Duodenal mucosa (tissue), 2 donors: ENCODE data around the gene PLEKHJ1.
A peak's percentile ranks its signal among the peaks of the same experiment; 100 is the strongest.

Experiments
- H3K27ac ChIP-seq: one replicate; pipeline ENCODE4 v1.7.0; 2013; ENCODE audit warnings: low read depth, low read length
- H3K27me3 ChIP-seq, 2 donors: one replicate each; pipeline ENCODE4 v1.7.0; 2013; ENCODE audit warnings: low read length in 2 of 2, control low read depth in 1 of 2; ENCODE audit not compliant: insufficient read depth in 2 of 2, control insufficient read depth in 1 of 2
- H3K36me3 ChIP-seq, 2 donors: one replicate each; pipeline ENCODE4 v1.7.0; 2013; ENCODE audit warnings: low read length in 2 of 2, control low read depth in 1 of 2; ENCODE audit not compliant: insufficient read depth in 2 of 2, control insufficient read depth in 1 of 2
- H3K4me1 ChIP-seq, 2 donors: one replicate each; pipeline ENCODE4 v1.7.0; 2013; ENCODE audit warnings: low read length in 2 of 2, control low read depth in 1 of 2; ENCODE audit not compliant: insufficient read depth in 2 of 2, control insufficient read depth in 1 of 2
- H3K4me3 ChIP-seq, 2 donors: one replicate each; pipeline ENCODE4 v1.7.0; 2013; ENCODE audit warnings: low read length in 2 of 2, low read depth in 1 of 2
- H3K9ac ChIP-seq, 2 donors: one replicate each; pipeline ENCODE4 v1.7.0; 2013; ENCODE audit warnings: low read length in 2 of 2, low read depth in 1 of 2
- H3K9me3 ChIP-seq, 2 donors: one replicate each; pipeline ENCODE4 v1.7.0; 2013; ENCODE audit warnings: low read length in 2 of 2, control low read depth in 1 of 2; ENCODE audit not compliant: control insufficient read depth in 1 of 2

Gene PLEKHJ1

DNA sequence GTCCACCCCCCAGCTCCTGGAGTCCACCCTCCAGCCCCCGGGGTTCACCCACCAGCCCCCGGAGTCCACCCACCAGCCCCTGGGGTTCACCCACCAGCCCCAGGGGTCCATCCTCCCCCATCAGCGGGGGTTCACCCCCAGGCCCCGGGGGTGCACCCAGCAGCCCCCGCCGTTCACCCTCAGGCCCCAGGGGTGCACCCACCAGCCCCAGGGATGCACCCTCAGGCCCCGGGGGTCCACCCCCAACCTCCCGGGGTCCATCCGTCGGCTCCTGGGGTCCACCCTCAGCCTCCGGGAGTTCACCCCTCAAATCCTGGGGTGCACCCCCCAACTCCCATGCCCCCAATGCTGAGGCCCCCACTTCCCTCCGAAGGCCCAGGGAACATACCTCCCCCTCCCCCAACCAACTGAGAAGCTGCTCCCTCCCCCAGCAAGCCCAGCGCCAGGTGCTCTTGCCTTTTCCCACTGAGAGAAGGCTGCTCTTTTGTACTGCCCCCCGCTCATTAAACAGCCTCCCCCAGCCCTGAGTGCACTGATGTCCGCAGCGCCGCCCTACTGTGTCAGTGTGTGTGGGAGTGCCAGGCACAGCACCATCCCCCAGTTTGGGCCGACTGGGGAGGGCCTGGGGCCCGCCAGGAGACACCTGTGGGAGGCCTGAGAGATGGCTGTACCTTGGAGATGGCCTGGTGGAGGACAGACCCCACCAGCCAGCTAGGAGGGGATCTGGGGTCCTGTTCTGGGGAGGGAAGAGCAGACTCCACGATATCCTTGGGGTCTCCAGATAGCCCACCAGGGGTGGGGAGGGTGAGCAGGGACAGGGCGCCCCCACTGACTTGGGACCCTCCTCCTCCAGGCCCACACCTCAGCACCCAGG, 12.2 kb upstream of the PLEKHJ1 start:
- Histone ChIP-seq H3K9me3 (no peaks in the 10 kb centered on the region), H3K9ac (no peak overlapping the region), H3K27ac (no peak overlapping the region), H3K36me3 (peaks cover 29 to 42% of the 10 kb centered on the region in 2 donors), H3K4me3 (no peak overlapping the region), H3K27me3 (peaks cover 39% of the 10 kb centered on the region in 2 donors), H3K4me1 (peaks cover 12 to 28% of the 10 kb centered on the region in 2 donors)

DNA sequence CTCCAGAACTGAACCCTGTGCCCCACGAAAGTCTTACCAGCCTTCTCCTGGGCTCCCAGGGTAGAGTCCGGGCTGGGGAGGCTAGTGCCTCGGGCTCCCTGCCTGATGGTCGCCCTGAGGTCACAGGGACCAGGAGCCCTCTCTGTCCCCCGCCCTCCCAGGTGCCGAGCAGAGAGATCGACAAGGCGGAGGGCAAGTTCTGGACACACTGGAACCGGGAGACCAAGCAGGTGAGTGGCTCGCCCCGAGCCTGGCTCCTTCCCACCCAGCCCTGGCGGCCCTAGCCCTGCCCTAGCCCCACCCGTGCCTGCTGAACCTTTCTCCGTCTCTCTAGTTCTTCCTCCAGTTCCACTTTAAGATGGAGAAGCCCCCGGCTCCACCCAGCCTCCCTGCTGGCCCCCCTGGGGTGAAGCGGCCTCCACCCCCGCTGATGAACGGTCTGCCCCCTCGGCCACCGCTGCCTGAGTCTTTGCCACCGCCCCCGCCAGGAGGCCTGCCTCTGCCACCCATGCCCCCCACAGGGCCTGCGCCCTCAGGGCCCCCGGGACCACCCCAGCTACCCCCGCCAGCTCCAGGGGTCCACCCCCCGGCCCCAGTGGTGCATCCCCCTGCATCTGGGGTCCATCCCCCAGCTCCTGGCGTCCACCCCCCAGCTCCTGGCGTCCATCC, 11.4 kb upstream of the PLEKHJ1 start:
- Histone ChIP-seq H3K9ac (no peak overlapping the region), H3K36me3 (peaks cover 29 to 44% of the 10 kb centered on the region in 2 donors), H3K4me3 (no peak overlapping the region), H3K9me3 (no peaks in the 10 kb centered on the region), H3K4me1 (peaks cover 16 to 28% of the 10 kb centered on the region in 2 donors), H3K27me3 (peaks cover 31% of the 10 kb centered on the region in 2 donors), H3K27ac (no peak overlapping the region)

DNA sequence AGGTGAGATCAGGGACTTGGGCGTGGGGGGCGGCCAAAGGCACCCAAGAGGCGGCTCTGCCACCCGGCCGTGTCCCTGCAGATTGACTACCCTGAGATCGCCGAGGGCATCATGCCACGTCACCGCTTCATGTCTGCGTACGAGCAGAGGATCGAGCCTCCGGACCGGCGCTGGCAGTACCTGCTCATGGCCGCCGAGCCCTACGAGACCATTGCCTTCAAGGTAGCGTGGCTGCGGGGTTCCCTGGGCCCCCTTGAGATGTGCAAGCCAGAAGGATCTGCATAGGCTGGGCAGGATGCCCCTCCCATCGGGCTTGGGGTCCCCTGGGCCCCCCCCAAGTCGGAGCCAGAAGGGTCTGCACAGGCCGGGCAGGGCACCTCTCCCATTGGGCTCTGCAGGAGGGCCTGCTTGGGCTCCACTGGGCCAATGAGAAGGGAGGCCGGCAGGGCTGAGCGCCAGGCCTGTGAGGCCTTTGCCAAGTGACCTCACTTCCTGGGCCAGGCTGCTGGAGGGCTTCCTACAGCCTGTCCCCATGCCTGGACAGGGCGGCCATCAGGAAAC, 10.8 kb upstream of the PLEKHJ1 start:
- peaks cover 23 to 28% of the 10 kb centered on the region in 2 donors for H3K4me1 ChIP-seq
- H3K27me3 ChIP-seq: peaks cover 24% of the 10 kb centered on the region in 2 donors
- no peak overlapping the region for H3K4me3 ChIP-seq
- no peak overlapping the region for H3K27ac ChIP-seq
- no peaks in the 10 kb centered on the region for H3K9me3 ChIP-seq
- H3K36me3 ChIP-seq: peaks cover 29 to 44% of the 10 kb centered on the region in 2 donors
- H3K9ac ChIP-seq: no peak overlapping the region

DNA sequence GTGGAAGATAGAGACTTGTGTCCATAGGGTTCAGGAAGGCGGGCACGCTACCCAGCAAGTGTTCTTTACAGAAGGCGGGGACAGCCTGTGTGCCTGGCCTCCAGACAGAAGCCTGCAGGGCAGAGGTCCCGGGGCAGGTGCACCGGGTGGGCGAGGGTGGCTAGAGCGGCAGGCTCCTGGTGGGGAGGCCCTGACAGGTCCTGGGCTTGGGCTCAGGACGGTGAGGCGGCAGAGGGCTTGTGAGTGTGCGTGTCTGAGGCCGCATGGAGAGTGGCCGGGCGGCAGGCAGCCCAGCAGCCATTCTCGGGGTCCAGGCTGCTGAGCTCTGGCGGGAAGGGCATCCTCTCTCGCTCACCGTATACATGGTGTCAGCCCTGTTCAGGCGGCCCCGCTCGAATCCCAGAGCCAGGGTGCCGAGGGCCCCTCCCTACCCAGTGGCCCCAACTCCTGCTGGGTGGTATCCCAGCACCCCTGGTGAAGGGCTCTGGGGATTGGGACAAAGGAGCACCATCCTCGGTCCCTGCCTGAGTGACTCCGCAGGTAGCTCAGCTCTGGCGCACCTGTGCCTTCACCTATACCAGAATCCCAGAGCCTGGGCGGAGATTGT, 10.0 kb upstream of the PLEKHJ1 start:
- Histone ChIP-seq H3K4me1 (peaks cover 31 to 32% of the 10 kb centered on the region in 2 donors), H3K27me3 (peaks cover 20% of the 10 kb centered on the region in 2 donors), H3K9me3 (no peaks in the 10 kb centered on the region), H3K4me3 (no peak overlapping the region), H3K36me3 (peaks cover 29 to 44% of the 10 kb centered on the region in 2 donors), H3K27ac (no peak overlapping the region), H3K9ac (no peak overlapping the region)

DNA sequence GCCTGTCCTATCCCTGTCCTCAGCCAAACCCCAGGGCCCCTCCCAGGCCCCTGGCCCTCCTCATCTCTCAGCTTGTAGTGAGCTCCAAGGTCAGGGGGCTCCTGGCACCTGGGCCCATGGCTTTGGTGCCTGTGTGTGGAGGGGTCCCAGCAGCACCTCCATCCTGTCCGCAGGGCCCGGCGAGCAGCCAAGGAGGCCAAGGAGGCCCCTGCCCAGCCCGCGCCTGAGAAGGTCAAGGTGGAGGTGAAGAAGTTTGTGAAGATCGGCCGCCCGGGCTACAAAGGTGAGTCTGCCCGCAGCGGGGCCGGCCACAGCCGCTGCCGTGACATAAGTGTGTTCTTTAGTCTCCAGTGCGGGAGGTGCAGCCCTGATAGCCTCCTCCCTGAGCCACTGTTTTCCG, 9.1 kb upstream of the PLEKHJ1 start:
- Histone ChIP-seq H3K9ac (no peak overlapping the region), H3K36me3 (peaks cover 29 to 44% of the 10 kb centered on the region in 2 donors), H3K27ac (no peak overlapping the region), H3K27me3 (peaks cover 11 to 13% of the 10 kb centered on the region in 2 donors), H3K4me1 (peaks cover 39 to 40% of the 10 kb centered on the region in 2 donors), H3K4me3 (no peak overlapping the region), H3K9me3 (no peaks in the 10 kb centered on the region)

DNA sequence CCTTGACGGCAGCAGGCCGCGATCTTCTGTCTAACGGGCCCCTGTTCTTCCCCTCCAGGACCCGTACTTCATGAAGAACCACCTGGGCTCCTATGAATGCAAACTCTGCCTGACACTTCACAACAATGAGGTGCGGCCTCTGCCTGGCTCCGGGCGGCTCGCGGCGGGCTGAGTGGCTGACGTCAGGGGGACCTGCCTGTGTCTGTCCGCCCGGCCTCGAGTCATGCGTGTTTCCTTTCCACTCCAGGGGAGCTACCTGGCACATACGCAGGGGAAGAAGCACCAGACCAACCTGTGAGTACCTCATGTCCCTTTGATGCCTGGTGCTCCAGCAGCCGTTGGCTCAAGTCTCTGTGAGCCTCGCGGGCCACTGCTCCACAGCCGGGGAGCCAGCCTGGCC, 8.4 kb upstream of the PLEKHJ1 start:
- H3K4me1 ChIP-seq: peaks cover 44 to 47% of the 10 kb centered on the region in 2 donors
- peaks cover 29 to 44% of the 10 kb centered on the region in 2 donors for H3K36me3 ChIP-seq
- H3K27me3 ChIP-seq: peaks cover 4 to 5% of the 10 kb centered on the region in 2 donors
- no peaks in the 10 kb centered on the region for H3K9me3 ChIP-seq
- H3K27ac ChIP-seq: no peak overlapping the region
- no peak overlapping the region for H3K4me3 ChIP-seq
- no peak overlapping the region for H3K9ac ChIP-seq

DNA sequence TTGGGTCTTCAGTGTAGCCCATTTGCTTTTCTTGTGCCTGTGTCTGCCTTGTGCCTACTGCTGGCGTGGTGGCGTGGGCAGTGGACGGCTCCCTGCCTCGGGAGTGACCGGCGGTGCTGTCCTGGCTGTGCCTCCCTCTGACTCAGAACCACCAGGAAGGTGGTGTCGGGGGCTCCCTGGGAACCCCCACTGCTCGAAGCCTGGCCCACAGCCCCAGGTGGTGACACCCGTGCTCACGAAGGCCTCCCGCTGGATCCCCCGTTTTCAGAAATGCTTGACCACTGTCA, 7.9 kb upstream of the PLEKHJ1 start:
- peaks cover 48 to 51% of the 10 kb centered on the region in 2 donors for H3K4me1 ChIP-seq

DNA sequence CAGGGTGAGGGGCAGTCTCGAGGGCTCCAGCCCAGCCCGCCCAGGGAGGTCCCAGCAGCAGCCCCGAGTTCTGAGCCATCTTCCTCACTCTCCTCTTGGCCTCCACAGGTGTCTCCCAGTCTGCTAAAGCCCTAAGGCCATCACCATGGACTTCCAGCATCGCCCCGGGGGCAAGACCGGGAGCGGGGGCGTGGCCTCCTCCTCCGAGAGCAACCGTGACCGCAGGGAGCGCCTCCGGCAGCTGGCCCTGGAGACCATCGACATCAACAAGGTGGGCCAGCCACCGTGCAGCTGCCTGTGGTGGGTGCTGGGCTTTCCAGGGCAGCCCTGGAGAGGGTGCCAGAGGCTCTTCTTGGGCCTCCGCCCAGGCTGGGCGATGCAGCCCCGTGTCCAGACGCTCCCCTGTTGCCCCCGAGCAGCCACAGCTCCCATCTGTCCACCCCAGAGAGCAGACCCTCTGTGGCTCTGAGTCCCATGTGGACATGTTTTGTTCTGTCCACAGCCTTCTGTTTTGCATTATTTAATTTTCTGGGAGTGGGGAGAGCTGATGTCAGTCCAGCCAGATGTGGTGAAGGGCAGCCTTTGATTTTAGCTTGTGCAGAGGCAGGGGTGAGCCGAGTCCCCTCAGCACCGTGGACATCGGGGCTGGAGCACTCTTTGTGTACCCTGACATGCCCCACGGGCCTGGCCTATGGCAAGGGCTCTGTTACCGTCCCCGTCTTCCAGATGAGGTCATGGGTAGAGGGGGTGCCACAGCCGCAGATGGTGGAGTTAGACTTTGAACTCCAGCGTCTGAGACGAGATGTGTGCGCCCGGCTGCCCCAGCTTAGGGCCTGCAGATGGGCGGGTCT, 7.4 kb upstream of the PLEKHJ1 start:
- peaks cover 54 to 55% of the 10 kb centered on the region in 2 donors for H3K4me1 ChIP-seq
- H3K4me3 ChIP-seq: peak overlapping the region; percentile 2 to 35
- H3K9ac ChIP-seq: peak overlapping the region in 1 of 2 donors; percentile 4
- no peaks in the 10 kb centered on the region for H3K9me3 ChIP-seq
- H3K36me3 ChIP-seq: peaks cover 29 to 44% of the 10 kb centered on the region in 2 donors
- no peaks in the 10 kb centered on the region for H3K27me3 ChIP-seq
- no peak overlapping the region for H3K27ac ChIP-seq

More for the DNA sequence above, 7.9 kb upstream of the PLEKHJ1 start:
- Histone ChIP-seq H3K9ac (peak overlapping the region in 1 of 2 donors; percentile 4), H3K27ac (no peak overlapping the region), H3K4me3 (peak overlapping the region in 1 of 2 donors; percentile 2), H3K9me3 (no peaks in the 10 kb centered on the region), H3K36me3 (peaks cover 29 to 44% of the 10 kb centered on the region in 2 donors), H3K27me3 (peaks cover 0 to 1% of the 10 kb centered on the region in 2 donors)

DNA sequence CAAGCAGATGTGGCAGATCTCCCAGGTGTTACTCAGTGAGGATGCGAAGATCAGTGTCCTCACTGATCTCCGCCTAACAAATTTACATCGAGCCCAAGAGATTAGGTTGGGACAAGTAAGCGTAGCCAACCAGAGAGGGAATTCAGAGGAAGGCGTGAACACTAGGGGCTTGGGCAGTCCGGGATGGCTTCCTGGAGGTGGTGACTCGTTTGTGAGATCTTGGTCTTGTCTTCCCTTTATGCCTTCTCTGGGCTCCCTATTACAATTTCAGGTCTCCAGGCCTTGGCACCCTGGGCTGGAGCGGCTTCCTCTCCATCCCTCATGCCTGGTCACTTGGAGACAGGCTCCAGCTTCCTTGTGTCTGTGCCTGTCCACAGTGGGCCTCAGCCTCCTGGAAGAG, 6.7 kb upstream of the PLEKHJ1 start:
- no peaks in the 10 kb centered on the region for H3K27me3 ChIP-seq
- peaks cover 29 to 44% of the 10 kb centered on the region in 2 donors for H3K36me3 ChIP-seq
- peaks cover 60 to 62% of the 10 kb centered on the region in 2 donors for H3K4me1 ChIP-seq
- no peak overlapping the region for H3K27ac ChIP-seq
- no peaks in the 10 kb centered on the region for H3K9me3 ChIP-seq
- no peak overlapping the region for H3K4me3 ChIP-seq
- peak overlapping the region in 1 of 2 donors; percentile 18 for H3K9ac ChIP-seq
